HL-60 (cell line): ENCODE data around the gene SUPT4H1.

Source experiments
- CTCF ChIP-seq: IDR thresholded peaks from one replicate; pipeline ENCODE4 v1.5.1; 2011; ENCODE audit warnings: low read length, control low read depth, inconsistent platforms; ENCODE audit not compliant: insufficient read depth
- GABPA ChIP-seq: IDR thresholded peaks from 2 replicates; pipeline ENCODE4 v1.6.1; 2012; ENCODE audit warnings: low read depth
- POLR2AphosphoS5 ChIP-seq: IDR thresholded peaks from 2 replicates; pipeline ENCODE4 v1.6.1; 2012; ENCODE audit warnings: low read depth
- REST ChIP-seq: IDR thresholded peaks from 2 replicates; pipeline ENCODE4 v1.6.1; 2012; ENCODE audit warnings: low read depth; ENCODE audit not compliant: insufficient replicate concordance
- SPI1 ChIP-seq: IDR thresholded peaks from 2 replicates; pipeline ENCODE4 v1.6.1; 2012; ENCODE audit warnings: low read depth, mild to moderate bottlenecking, borderline replicate concordance

GRCh38 chr17:58386708-58387107 is 34.7 kb upstream of the SUPT4H1 start:
- TF ChIP-seq CTCF (no peak), GABPA (no peak), POLR2AphosphoS5 (no peak), REST (no peak), SPI1 (no peak)
